CD4-positive, alpha-beta T cell (primary cell): Measurements from ENCODE around the gene MTUS2. TPM values are rescaled to one million over a fixed set of nuclear protein-coding genes. Genes with fewer than 3 reads are reported as not detected.

Experiments used
- ATAC-seq: fragments of 200-7000 bp; cut with Tn5 transposase; one replicate; pipeline ENCODE4 v1.10.0; 2022; ENCODE audit warnings: mild to moderate bottlenecking; ENCODE audit not compliant: poor library complexity
- CTCF ChIA-PET: fragments of 350-600 bp; sonication (Branson Sonifier 250); formaldehyde crosslinking; loops from one replicate; lab custom pipeline; 2021; ENCODE audit warnings: antibody characterized with exemption, inconsistent platforms; lab: Charles Lee
- POLR2A ChIA-PET: fragments of 350-600 bp; sonication (Branson Sonifier 250); formaldehyde crosslinking; loops from one replicate; lab custom pipeline; 2021; ENCODE audit warnings: antibody characterized with exemption, inconsistent platforms; lab: Charles Lee
- DNase-seq, 14 experiments: peaks; one replicate each; pipeline ENCODE4 v3.0.0-alpha.2; 2013 to 2020; ENCODE audit warnings: mixed read lengths in 2 of 14
- H3K27ac ChIP-seq, 2 donors: one replicate each; pipeline versions ENCODE4 v1.5.1 to v1.7.0; 2013; ENCODE audit warnings: low read length in 2 of 2, low read depth in 1 of 2, mild to moderate bottlenecking in 1 of 2
- H3K27me3 ChIP-seq, 2 experiments: 1 replicate in 1 of 2; 2 replicates in 1 of 2; pipeline versions ENCODE4 v1.6.1 to v1.7.0; 2013; ENCODE audit warnings: low read length in 2 of 2, control low read depth in 1 of 2, mild to moderate bottlenecking in 1 of 2, moderate library complexity in 1 of 2; ENCODE audit not compliant: insufficient read depth in 2 of 2, control insufficient read depth in 1 of 2
- H3K36me3 ChIP-seq: one replicate; pipeline ENCODE4 v1.6.1; 2013; ENCODE audit warnings: low read length, control low read depth; ENCODE audit not compliant: insufficient read depth
- H3K4me1 ChIP-seq: one replicate; pipeline ENCODE4 v1.6.1; 2013; ENCODE audit warnings: low read length, control low read depth; ENCODE audit not compliant: insufficient read depth
- H3K4me3 ChIP-seq: one replicate; pipeline ENCODE4 v1.5.1; 2013; ENCODE audit warnings: mild to moderate bottlenecking, low read length, moderate library complexity
- H3K9me3 ChIP-seq, 2 experiments: 1 replicate in 1 of 2; 2 replicates in 1 of 2; pipeline versions ENCODE4 v1.6.1 to v1.7.0; 2013; ENCODE audit warnings: low read length in 2 of 2, mild to moderate bottlenecking in 2 of 2, control low read depth in 1 of 2, moderate library complexity in 1 of 2; ENCODE audit not compliant: control insufficient read depth in 1 of 2, insufficient read depth in 1 of 2
- H3K27ac Mint-ChIP-seq: one replicate; pipeline ENCODE4 v1.8.0; 2020; ENCODE audit warnings: mixed read lengths
- H3K27me3 Mint-ChIP-seq: one replicate; pipeline ENCODE4 v1.8.0; 2021; ENCODE audit warnings: mixed read lengths
- H3K36me3 Mint-ChIP-seq: one replicate; pipeline ENCODE4 v1.8.0; 2021; ENCODE audit warnings: low read depth, mixed read lengths
- H3K4me1 Mint-ChIP-seq: one replicate; pipeline ENCODE4 v1.8.0; 2021; ENCODE audit warnings: low read depth, mixed read lengths
- H3K4me3 Mint-ChIP-seq: one replicate; pipeline ENCODE4 v1.8.0; 2020; ENCODE audit warnings: mild to moderate bottlenecking, mixed read lengths
- H3K9me3 Mint-ChIP-seq: one replicate; pipeline ENCODE4 v1.8.0; 2020; ENCODE audit warnings: mixed read lengths
- CTCF ChIP-seq: fragments of 200-600 bp; IDR thresholded peaks from one replicate; pipeline ENCODE4 v1.8.0; 2022; ENCODE audit warnings: antibody characterized with exemption, mild to moderate bottlenecking
- intact Hi-C, 2 experiments: fragments of 100-400 bp; cut with DNase I in 1 of 2; cut with micrococcal nuclease in 1 of 2; formaldehyde crosslinking; loops; one replicate each; pipeline versions ENCODE4 v1.15.1 to v1.9.0; 2023 to 2025; cut with DNase I, micrococcal nuclease
- total RNA-seq, 174 experiments: library from RNA in 2 of 174; stranded (reverse) in 2 of 174; gene quantifications; one replicate each; pipeline ENCODE4 v1.2.3 and lab custom pipeline; 2021 to 2026

Gene MTUS2
- total RNA-seq, 2 experiments from 2014 or later = 0.38 to 0.81 TPM

GRCh38 chr13:29118471-29118870, 298.3 kb downstream of the MTUS2 start:
- CTCF ChIA-PET = no interaction called here

GRCh38 chr13:29125191-29125933, 305.2 kb downstream of the MTUS2 start:
- intact Hi-C loops = no loop called here
- no peak for TF ChIP-seq CTCF
- Mint-ChIP-seq H3K9me3 (no peaks in the 10 kb centered on the region), H3K4me3 (peak overlapping the region; percentile 71), H3K27ac (peak overlapping the region; percentile 71), H3K27me3 (no peaks in the 10 kb centered on the region), H3K36me3 (no peaks in the 10 kb centered on the region), H3K4me1 (peaks cover 17% of the 10 kb centered on the region)
- no peaks in the 10 kb centered on the region for H3K36me3 ChIP-seq
- DNase-seq (peak in 3 of 14 experiments; percentile 46 to 61 (median 60)), ATAC-seq (peak; percentile 69)
- peak overlapping the region; percentile 10 to 76 for H3K27ac ChIP-seq
- peaks cover 11% of the 10 kb centered on the region for H3K4me1 ChIP-seq
- ChIA-PET POLR2A (interaction anchor here (0.8 to 1.0 kb wide), 2 partner anchors 18 to 44 kb away, joined by 3 to 5 read pairs; no protein-coding TSS in a partner anchor), CTCF (no interaction called here)
- no peaks in the 10 kb centered on the region for H3K27me3 ChIP-seq
- no peaks in the 10 kb centered on the region for H3K9me3 ChIP-seq
- no peak overlapping the region for H3K4me3 ChIP-seq

More at GRCh38 chr13:29118471-29118870, 298.3 kb downstream of the MTUS2 start:
- Histone ChIP-seq H3K36me3 (no peaks in the 10 kb centered on the region), H3K9me3 (no peaks in the 10 kb centered on the region), H3K27me3 (no peaks in the 10 kb centered on the region), H3K4me3 (no peak overlapping the region), H3K27ac (no peak overlapping the region), H3K4me1 (no peaks in the 10 kb centered on the region)
- POLR2A ChIA-PET = no interaction called here
- Mint-ChIP-seq H3K36me3 (no peaks in the 10 kb centered on the region), H3K4me1 (no peaks in the 10 kb centered on the region), H3K9me3 (no peaks in the 10 kb centered on the region), H3K4me3 (no peak overlapping the region), H3K27ac (no peak overlapping the region), H3K27me3 (peaks cover 9% of the 10 kb centered on the region)
- intact Hi-C loops = no loop called here
- TF ChIP-seq CTCF = no peak
- no peak for DNase-seq
- ATAC-seq = no peak

- no peaks in the 10 kb centered on the region for H3K36me3 ChIP-seq
- H3K4me3 ChIP-seq = no peak overlapping the region
- peak overlapping the region; percentile 71 for H3K27ac Mint-ChIP-seq
- no peaks in the 10 kb centered on the region for H3K36me3 Mint-ChIP-seq
- H3K9me3 Mint-ChIP-seq = no peaks in the 10 kb centered on the region
- H3K4me1 Mint-ChIP-seq = peaks cover 17% of the 10 kb centered on the region
- H3K27me3 ChIP-seq = no peaks in the 10 kb centered on the region
- no peaks in the 10 kb centered on the region for H3K9me3 ChIP-seq
- no peak for TF ChIP-seq CTCF
- ChIA-PET POLR2A (interaction anchor here (0.8 to 1.0 kb wide), 2 partner anchors 17 to 45 kb away, joined by 3 to 5 read pairs; no protein-coding TSS in a partner anchor), CTCF (no interaction called here)
- H3K27ac ChIP-seq = peak overlapping the region in 1 of 2 donors; percentile 76
- intact Hi-C loops = no loop called here
- peaks cover 11% of the 10 kb centered on the region for H3K4me1 ChIP-seq
- ATAC-seq (peak; percentile 65), DNase-seq (peak in 3 of 14 experiments; percentile 26 to 60 (median 40))
- peak overlapping the region; percentile 71 for H3K4me3 Mint-ChIP-seq
- no peaks in the 10 kb centered on the region for H3K27me3 Mint-ChIP-seq
Measured at GRCh38 chr13:29125934-29126424, 305.8 kb downstream of the MTUS2 start.
